DMS79 treated with DMSO at 0.1 percent for 48 hours (cell line): ENCODE results near the gene PMFBP1.
A peak's percentile ranks its signal among the peaks of the same experiment; 100 is the strongest.

Experiments
- DNase-seq: peaks from one replicate; lab custom pipeline; 2025; lab: John Stamatoyannopoulos, UW

PMFBP1 gene

GRCh38 chr16:72131036-72131435, 40.9 kb downstream of the PMFBP1 start:
- DNase-seq, result no peak

DNA sequence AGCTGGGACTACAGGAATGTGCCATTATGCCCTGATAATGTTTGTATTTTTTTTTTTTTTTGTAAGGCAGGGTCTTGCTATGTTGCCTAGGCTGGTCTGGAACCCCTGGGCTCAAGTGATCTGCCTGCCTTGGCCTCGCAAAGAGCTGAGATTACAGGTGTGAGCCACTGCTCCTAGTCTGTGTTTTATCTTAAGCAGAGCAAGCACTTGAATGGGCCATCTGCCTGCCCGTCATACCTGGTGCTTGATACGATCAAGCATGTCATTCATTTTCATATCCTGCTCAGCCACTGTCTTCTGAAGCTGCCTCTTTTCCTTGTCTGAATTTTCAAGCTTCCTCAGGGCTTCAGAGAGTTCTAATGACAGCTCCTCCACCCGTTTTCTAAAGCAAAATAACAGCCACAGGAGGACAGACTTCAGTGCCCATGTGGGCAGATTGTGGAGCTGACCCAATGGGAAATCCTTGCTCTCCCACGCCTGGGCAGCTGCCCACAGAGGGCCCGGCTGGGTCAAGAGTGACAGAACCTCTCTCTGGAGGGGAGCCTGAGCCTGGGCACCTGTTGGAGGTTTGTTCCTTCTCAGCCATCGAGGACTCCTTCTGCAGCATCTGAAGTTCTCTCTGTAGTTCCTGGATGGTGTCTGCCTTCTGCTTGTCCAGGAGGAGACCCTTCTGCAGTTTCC, 41.8 kb downstream of the PMFBP1 start:
- no peak for DNase-seq

- no peak for DNase-seq
Observed at GRCh38 chr16:72128701-72129100, 43.3 kb downstream of the PMFBP1 start.

DNA sequence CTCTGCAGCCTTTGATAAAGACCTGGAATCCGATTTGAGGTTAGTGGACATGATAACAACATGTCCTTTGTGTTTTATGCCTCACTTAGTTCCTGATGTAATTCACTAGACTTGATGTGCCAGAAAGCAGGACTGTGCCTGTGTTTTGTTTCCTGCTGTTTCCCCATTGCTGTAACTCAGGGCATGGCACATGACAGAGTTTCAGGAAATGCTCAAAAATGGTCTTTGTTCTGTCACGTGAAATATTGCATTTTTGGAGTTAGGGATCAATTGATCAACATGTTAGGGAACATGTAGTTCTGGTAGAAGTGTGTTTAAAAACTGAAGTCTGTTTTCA, 45.6 kb downstream of the PMFBP1 start:
- no peak for DNase-seq

GRCh38 chr16:72125635-72126428, 46.1 kb downstream of the PMFBP1 start:
- DNase-seq, result no peak

DNA sequence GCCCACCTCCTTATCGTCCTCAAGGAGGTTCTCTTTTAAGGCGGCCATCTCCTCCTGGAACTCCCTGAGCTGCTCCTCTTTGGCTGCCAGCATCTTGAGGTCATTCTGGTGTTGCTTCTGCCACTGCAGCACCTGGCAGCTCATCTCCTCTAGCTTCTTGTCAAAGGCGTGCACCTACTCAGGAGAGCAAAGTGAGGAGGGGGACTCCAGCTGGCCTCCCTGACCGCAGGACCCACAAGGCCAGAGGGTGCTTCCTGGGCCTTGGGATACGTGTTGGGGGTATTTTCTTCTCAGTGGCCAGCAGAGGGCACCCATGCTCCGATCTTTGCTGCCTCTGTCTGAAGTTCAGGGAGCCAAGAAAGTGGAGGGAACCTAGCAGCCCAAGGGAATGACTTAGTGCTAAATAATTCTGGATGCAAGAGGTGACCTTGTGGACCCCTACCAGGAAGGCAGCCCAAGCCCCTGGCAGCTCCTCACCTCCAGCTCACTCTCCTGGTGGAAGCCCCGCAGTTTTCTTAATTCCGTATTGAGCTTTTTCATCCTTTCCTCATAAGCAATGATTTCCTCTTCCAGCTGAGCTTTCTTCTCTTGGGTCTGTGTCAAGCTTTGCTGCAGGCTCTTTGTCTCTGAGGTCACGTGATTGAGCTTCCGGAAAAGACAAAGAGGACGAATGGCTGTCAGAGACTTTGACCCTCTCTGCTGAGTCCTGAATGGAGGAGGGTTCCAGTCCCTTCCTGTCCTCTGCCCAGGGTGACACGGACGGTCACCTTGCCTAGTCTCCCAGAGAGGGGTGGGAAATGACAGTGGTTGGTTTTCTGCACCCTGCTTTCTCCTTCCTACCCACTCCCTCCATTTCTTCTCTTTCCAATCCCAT, 47.0 kb downstream of the PMFBP1 start:
- peak; percentile 42 for DNase-seq

DNA sequence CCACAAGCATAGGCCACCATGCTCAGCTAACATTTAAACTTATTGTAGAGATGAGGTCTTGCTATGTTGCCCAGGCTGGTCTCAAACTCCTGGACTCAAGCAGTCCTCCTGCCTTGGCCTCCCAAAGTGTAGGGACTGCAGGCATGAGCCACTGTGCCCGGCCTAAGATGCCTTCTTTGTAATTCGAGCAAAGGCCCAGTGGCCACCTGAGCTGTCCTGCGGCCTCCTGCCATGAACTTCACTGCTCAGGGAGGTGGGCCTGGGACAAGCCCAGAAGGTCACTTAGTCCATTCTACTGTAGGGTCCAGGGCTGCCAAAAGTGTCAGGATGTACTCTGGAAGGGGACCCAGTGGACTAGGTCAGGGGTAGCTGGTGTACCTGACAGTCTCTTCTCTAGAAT, 47.8 kb downstream of the PMFBP1 start:
- no peak for DNase-seq

DNA sequence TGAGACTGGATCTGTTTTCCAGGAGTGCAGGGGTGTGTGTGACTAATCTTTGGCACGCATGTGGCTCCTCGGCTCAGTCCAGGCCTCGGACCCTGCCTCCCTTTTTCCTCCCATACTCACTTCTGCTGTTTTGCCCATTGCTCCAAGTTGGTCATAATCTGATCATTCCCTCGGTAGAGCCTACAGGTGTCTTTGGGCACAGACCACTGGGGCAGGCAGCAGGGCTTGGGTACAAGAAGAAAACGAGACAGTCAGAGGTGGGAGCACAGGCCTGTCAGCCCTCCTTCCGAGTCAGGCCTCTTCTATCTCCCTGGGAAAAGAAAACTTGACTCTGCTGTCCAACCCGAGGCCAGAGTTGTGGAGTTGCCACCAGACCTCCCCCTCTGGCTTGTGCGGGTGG, 48.5 kb downstream of the PMFBP1 start:
- DNase-seq, result no peak

DNA sequence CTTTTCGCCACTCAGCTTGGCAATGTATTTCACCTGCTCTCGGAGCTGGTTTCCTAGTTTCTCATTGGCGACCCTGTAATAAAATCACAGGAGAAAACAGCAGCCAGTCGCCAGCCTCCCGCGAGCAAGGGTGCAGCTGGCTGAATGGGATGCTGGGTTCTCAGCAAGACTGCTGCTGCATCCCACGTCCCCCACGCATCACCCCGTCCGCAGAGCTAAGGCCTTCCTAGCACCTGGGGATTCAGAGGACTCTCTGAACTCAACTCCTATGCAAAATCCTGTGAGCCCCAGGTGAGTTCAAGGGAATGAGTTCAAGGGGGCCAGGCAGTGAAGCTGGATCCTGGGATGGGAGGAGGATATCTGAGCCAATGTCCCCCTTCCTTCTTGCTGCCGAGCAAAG, 49.0 kb downstream of the PMFBP1 start:
- no peak for DNase-seq

DNA sequence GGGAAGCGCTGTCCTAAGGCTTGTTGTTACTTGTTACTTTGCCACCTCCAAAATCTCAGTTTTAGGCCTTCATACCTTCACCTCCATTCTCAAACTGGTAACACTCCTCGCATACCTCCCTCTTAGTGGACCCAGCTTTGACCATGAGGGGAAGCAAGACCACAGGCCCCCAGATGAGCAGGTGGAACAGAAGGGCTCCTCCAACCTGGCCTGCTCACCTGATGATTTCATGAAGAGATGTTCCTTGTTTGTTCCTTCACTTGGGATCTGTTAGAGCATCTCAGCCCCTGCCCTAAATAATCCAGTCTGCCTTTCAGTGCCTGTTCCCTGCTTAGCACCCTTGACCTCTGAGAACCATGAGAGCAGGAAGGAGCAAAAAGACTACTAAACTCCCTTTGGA, 49.6 kb downstream of the PMFBP1 start:
- no peak for DNase-seq

GRCh38 chr16:72120026-72120425, 51.9 kb downstream of the PMFBP1 start:
- DNase-seq, result no peak

- no peak for DNase-seq
Observed at GRCh38 chr16:72113616-72113945, 58.4 kb downstream of the PMFBP1 start.

GRCh38 chr16:72112906-72113615, 58.9 kb downstream of the PMFBP1 start:
- no peak for DNase-seq

DNA sequence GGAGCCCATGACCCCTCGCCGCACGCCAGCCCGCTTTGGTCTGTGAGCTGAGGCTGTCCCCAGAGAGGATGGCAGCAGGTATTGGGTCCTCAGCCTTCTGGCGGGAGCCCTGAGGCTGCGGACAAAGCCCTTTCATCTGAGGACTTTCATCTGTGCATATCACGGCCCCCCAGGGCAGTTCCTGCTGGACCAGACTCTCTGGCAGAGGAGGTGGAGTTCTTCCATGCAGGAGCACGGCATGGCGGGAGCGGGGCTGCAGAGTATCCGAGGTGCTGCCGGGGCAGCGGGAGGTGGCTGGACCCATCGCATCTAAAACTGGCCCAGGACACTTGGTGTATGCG, 59.5 kb downstream of the PMFBP1 start:
- no peak for DNase-seq

- DNase-seq, result no peak
Observed at GRCh38 chr16:72111657-72112451, 60.1 kb downstream of the PMFBP1 start.

DNA sequence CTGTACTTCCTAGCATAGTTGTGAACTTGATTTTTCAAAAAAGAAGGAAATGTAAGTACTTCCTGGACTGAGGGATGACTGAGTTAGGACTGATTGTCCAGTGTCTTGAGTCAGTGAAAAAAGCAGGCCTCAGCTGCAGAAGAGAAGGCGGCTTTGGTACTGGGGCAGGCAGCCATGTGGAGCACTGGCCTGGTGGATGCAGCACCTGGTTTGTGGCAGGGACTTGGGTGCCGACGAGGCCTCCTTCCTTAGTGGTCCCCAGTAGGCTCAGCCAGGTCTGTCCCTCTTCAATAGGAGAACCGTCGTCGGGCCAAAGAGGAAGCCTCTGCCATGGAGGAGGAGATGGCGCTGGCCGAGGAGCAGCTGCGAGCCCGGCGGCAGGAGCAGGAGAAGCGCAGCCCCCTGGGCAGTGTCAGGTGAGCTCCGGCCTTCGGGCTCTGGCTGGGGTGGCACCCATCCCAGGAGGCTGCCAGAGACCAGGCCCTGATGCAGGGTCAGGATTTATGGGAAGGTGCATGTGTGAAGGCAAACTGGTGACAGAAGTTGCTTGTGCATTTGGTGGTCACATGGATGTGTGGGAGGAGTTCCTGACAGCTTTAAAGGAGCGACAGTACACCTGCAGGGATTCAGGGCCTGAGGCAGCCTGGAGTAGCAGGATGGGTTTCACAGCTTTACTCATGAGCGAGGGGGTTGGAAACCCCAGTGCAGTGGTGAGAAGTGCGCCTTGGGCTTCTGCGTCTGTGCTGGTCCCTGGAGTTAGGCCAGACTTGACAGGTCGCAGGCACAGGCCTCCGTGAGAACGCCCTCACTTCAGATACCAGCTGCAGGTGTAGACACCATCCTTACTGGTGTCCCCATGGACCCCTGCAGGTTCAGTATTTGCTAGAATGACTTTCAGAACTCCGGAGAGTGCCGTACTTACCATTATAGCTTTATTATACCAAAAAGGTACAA, 61.0 kb downstream of the PMFBP1 start:
- no peak for DNase-seq

DNA sequence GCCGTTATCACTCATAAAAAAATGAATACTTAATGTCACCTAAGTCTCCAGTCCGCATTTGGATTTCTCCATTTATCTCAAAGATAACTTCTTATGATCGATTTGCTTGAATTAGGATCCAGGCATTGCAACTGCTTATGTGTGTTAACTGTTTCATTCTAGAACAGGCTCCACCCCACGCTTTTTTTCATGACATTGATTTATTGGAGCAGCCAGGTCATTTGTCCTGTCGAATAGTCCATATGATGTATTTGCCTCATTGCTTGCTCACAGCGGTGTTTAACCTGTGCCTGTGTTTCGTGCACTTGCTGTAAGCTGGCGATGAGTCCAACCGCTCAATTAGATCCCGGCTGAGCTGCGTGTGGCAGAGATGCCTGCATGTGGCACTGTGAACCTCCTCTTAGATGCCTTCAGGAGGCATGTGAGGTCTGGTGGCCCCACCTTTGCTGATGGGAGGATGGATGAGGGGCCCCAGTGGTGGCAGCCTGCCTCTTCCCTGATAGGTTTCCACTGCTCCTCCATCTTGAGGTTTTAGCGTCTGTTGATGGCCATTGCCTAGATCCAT, 61.9 kb downstream of the PMFBP1 start:
- DNase-seq, result no peak

DNA sequence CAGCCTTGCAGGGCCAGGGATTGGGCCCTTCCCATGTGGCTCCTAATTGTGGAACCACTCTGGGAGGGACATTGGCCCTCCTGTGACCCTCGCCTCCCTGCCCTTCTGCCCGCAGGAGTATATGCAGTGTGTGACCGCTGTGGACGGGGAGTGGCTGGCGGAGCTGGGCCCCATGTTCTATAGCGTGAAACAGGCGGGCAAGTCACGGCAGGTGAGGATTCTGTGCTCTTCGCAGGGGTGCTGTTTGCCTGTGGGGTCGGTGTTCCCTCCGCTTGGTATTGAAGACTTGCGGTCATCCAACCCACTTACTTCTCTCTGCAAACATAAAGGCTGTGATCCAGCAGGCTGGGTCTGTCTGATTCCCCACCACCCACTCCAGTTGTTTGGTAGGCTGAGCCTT, 62.7 kb downstream of the PMFBP1 start:
- DNase-seq, result no peak

DNA sequence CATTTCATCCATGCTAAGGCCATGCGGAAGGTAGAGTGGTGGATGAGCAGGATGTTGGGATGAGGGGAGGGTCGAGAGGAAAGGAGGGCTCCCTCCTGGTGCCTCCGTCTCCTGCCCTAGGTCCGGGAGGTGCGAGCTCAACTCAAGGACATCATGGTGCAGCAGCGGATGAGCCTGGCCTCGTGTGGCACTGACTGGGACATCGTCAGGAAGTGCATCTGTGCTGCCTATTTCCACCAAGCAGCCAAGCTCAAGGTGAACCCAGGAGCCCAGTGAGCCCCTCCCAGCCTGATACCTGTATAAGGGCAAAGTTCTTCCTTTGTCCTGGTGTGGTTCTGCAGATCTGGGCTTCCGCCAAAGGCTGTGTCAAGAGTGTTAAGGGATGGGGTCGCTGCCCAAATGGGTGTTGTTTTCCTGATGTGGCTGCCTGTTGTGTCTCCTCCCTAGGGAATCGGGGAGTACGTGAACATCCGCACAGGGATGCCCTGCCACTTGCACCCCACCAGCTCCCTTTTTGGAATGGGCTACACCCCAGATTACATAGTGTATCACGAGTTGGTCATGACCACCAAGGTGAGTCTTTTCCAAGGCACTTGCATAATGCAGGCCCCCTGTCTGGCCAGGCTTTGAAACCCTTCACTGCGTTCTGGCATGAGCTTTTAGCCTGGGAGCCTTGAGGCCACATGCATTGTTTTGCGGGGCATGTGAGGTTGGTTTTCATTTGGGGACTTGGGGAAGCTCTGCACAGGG, 63.4 kb downstream of the PMFBP1 start:
- no peak for DNase-seq
